ENCODE results near the gene TTBK1.

Gene TTBK1

DNA sequence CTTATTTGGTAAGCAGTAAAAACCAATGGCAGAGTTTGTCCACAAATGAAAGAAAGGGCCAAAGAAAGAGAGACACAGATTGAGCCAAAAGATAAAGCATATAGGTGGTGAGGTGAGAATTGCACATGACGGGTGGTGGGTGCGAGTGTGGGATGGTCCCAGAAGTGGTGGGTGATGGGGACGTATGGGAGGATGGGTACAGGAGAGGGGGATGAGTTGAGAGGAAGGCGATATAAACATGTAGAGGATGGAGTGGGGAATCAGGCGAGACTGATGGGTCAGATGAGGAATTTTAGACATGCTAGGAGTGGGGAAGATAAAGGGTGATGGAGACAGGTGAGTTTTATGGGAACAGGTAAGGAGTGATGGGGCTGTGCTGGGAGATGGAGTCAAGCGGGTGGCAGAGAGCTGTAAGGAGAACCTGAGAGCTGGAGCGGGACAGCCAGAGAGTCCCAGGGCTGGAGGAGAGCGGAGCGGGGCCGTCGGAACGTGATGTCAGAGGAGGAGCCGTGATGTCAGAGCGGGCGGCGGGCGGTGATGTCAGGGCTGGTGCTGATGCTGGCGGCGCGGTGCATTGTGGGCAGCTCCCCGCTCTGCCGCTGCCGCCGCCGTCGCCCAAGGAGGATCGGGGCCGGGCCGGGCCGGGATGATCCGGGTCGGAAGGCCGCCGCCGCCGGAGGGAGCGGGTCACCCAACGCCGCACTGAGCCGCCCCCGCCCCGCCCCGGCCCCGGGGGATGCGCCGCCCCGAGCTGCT, at the start of gene TTBK1:
TTBK1 (plus strand) TSS at position 574 of the 756 bp plus-strand sequence. CDS start 3,180 bp downstream, outside the sequence.
- H3K27ac ChIP-seq, result no peak within 1 kb of the TSS
- no peak for TF ChIP-seq ZFX (IDR thresholded peaks at IDR 0.05)
- TF ChIP-seq, protein P1, sequence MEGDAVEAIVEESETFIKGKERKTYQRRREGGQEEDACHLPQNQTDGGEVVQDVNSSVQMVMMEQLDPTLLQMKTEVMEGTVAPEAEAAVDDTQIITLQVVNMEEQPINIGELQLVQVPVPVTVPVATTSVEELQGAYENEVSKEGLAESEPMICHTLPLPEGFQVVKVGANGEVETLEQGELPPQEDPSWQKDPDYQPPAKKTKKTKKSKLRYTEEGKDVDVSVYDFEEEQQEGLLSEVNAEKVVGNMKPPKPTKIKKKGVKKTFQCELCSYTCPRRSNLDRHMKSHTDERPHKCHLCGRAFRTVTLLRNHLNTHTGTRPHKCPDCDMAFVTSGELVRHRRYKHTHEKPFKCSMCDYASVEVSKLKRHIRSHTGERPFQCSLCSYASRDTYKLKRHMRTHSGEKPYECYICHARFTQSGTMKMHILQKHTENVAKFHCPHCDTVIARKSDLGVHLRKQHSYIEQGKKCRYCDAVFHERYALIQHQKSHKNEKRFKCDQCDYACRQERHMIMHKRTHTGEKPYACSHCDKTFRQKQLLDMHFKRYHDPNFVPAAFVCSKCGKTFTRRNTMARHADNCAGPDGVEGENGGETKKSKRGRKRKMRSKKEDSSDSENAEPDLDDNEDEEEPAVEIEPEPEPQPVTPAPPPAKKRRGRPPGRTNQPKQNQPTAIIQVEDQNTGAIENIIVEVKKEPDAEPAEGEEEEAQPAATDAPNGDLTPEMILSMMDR (conservative IDR thresholded peaks at IDR 0.05), result no peak

DNA sequence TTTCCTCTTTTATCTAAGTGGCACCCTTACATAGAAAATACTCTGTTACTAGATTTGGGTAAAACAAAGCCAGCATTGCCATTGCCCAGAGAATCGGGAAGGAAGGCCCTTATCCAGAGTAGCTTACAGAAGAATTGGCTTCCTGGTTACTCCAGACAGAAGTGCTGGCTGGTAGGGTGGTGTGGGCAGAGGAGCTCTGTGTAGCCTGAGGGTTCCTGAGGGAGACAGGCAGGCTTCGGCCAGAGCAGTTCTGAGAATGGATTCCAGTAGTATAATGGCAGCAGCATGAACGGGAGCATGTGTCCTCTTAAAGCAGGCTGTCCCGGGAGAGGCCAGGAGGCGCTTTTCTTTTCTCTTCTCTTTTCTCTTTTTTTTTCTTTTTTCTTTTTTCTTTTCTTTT, 49.4 kb upstream of the TTBK1 start:
- TF ChIP-seq ZFX (IDR thresholded peaks at IDR 0.05), result no peak
- TF ChIP-seq, protein P1 (conservative IDR thresholded peaks at IDR 0.05), result no peak
- H3K27ac ChIP-seq, result no peak overlapping the region

DNA sequence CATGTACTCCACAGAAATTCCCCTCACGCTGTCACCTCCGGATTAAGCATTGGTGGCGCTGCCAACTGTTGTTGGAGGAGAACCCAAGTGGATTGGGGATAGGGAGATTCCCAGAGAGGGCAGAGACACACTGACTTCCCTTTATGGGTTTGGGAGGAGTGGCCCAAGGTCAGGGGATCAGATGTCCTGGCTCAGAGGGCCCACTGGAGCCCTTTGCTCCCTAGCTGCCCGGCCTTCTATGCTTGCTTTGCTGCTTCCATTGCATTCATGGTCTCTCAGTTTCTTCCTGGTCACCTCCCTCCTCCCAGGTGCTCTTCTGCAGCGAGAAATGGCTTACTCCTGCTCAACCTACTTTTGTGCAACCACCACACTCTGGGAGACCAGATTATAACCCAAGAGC, 46.9 kb upstream of the TTBK1 start:
- TF ChIP-seq, protein P1 (conservative IDR thresholded peaks at IDR 0.05), result no peak
- no peak for TF ChIP-seq ZFX (IDR thresholded peaks at IDR 0.05)
- no peak overlapping the region for H3K27ac ChIP-seq

DNA sequence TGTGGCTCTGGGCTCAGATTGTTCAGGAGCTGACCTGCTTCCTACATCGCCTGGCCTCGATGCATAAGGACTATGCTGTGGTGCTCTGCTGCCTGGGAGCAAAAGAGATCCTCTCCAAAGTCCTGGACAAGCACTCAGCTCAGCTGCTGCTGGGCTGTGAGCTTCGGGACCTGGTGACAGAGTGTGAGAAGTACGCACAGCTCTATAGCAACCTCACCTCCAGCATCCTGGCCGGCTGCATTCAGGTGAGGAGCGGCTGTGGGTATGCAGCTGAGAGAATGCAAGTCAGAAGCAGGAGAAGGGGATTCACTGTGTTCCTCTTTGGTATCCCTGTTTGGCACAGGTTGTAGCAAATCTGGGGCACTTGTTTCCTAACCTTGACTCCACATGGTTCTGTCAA, 43.4 kb upstream of the TTBK1 start:
- H3K27ac ChIP-seq, result no peak overlapping the region
- no peak for TF ChIP-seq ZFX (IDR thresholded peaks at IDR 0.05)
- TF ChIP-seq, protein P1 (conservative IDR thresholded peaks at IDR 0.05), result no peak

DNA sequence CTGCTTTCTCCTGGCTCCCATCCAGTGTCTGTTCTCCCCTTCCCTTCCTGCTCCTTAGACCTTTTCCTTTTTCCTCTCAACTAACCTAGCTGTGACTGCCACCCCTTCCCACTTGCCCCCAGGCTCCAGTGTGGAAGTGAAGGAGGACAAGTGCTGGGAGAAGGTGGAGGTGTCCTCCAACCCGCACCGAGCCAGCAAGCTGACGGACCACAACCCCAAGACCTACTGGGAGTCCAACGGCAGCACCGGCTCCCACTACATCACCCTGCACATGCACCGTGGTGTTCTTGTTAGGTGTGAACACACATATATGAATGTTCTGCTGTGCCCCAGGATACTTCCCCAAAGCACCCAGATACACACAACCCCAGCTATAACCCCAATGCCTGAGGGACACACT, 42.7 kb upstream of the TTBK1 start:
- no peak overlapping the region for H3K27ac ChIP-seq
- TF ChIP-seq, protein P1 (conservative IDR thresholded peaks at IDR 0.05), result no peak
- no peak for TF ChIP-seq ZFX (IDR thresholded peaks at IDR 0.05)

DNA sequence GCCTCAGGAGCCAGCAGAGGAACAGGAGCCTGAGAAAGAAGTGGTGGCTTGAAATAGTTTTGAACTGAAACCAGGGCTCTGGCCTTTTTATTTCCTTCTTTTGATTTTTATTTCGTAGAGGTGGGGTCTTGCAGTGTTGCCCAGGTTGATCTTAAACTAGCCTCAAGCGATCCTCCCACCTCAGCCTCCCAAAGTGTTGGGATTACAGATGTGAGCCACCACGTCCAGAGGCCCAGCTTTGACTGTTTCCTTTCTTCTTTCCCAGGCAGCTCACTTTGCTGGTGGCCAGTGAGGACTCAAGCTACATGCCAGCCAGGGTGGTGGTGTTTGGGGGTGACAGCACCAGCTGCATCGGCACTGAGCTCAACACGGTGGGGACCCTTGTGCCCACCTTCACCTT, 40.8 kb upstream of the TTBK1 start:
- TF ChIP-seq ZFX (IDR thresholded peaks at IDR 0.05), result no peak
- TF ChIP-seq, protein P1 (conservative IDR thresholded peaks at IDR 0.05), result no peak
- no peak overlapping the region for H3K27ac ChIP-seq

DNA sequence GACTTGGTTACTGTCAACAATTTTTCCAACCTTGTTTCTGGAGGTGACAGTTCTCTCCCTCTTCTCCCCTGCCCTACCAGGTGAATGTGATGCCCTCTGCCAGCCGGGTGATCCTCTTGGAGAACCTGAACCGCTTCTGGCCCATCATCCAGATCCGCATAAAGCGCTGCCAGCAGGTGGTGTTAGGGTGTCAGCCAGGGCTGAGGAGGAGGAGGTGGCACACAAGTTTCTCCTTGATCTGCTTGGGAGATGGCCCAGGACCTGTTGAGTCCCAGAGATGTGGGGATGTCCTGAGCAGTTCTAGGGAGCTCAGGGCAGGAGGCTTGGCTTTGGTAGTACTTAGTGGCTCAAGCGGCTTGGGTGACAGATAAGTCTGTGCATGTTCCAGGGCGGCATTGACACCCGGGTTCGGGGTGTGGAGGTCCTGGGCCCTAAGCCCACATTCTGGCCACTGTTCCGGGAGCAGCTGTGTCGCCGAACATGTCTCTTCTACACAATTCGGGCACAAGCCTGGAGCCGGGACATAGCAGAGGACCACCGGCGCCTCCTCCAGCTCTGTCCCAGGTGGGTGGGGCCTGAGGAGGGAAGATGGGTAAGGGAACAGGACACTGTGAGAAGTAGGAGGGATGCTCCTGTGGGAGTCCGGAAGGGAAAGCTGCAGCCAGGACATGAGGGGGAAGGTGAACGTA, 40.1 kb upstream of the TTBK1 start:
- no peak overlapping the region for H3K27ac ChIP-seq
- TF ChIP-seq ZFX (IDR thresholded peaks at IDR 0.05), result no peak
